Duodenal mucosa (tissue), 2 donors: ENCODE data around the gene CTSE.

Experiments used
- H3K27ac ChIP-seq: one replicate; pipeline ENCODE4 v1.7.0; 2013; ENCODE audit warnings: low read depth, low read length
- H3K27me3 ChIP-seq, 2 donors: one replicate each; pipeline ENCODE4 v1.7.0; 2013; ENCODE audit warnings: low read length in 2 of 2, control low read depth in 1 of 2; ENCODE audit not compliant: insufficient read depth in 2 of 2, control insufficient read depth in 1 of 2
- H3K36me3 ChIP-seq, 2 donors: one replicate each; pipeline ENCODE4 v1.7.0; 2013; ENCODE audit warnings: low read length in 2 of 2, control low read depth in 1 of 2; ENCODE audit not compliant: insufficient read depth in 2 of 2, control insufficient read depth in 1 of 2
- H3K4me1 ChIP-seq, 2 donors: one replicate each; pipeline ENCODE4 v1.7.0; 2013; ENCODE audit warnings: low read length in 2 of 2, control low read depth in 1 of 2; ENCODE audit not compliant: insufficient read depth in 2 of 2, control insufficient read depth in 1 of 2
- H3K4me3 ChIP-seq, 2 donors: one replicate each; pipeline ENCODE4 v1.7.0; 2013; ENCODE audit warnings: low read length in 2 of 2, low read depth in 1 of 2
- H3K9ac ChIP-seq, 2 donors: one replicate each; pipeline ENCODE4 v1.7.0; 2013; ENCODE audit warnings: low read length in 2 of 2, low read depth in 1 of 2
- H3K9me3 ChIP-seq, 2 donors: one replicate each; pipeline ENCODE4 v1.7.0; 2013; ENCODE audit warnings: low read length in 2 of 2, control low read depth in 1 of 2; ENCODE audit not compliant: control insufficient read depth in 1 of 2

Gene CTSE

DNA sequence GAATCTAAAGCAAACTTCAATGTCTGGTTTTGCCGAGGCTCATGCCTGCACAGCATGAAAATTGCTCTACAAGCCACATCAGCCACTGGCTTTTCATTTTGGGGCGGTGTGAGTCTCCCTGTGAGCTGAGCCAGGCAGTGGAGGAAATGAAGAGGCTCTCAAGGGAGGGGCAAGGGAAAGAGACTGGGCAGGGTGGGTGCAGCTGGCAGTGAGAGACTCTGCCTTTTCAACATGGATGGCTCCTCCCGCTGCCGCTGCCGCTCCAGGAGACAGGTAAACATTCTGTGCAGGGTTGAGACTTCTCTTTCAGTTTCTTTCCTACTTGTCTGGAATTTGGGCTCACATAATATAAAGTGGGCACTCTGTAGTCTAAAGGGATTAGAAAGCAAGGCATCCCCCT is 11.3 kb upstream of the CTSE start:
- no peak overlapping the region for H3K27ac ChIP-seq
- H3K4me3 ChIP-seq: peak overlapping the region; percentile 37 to 48
- peaks cover 4 to 7% of the 10 kb centered on the region in 2 donors for H3K27me3 ChIP-seq
- H3K9me3 ChIP-seq: no peaks in the 10 kb centered on the region
- H3K9ac ChIP-seq: peak overlapping the region; percentile 19 to 49
- peaks cover 14 to 20% of the 10 kb centered on the region in 2 donors for H3K4me1 ChIP-seq
- no peaks in the 10 kb centered on the region for H3K36me3 ChIP-seq

DNA sequence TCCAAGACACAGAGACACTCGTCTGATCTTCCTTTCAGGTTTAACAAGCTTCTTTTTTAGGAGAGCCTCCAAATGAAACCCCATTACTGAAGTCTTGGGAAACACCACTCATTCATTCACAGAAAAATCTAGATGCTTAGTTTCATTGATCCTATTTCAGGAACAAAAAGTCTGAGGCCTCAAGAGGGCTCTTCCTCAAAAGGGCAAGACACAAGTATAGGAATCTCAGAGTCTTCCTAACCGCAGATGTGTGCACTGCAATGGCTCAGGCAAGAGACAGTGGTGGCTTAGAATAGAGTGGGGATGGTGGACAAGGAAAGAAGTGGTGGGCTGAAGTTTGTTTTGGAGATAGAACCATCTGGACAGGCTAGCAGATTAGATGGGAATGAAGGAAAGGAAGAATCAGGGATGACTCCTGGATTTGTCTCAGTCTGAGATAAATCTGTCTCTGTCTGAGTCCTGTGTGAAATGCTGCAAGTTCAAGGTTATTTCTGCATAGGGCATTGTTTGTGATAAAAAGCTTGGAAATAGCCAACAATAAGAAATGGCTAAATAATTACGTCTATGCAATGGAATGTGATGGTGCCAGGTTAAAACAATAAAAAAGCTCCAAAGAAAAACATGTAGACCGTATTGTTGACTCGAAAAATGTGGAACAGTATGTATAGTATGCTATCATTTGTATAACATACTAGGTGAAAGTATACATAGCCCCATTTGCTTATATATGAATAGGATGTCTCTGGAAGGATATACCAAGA is 8.9 kb upstream of the CTSE start:
- no peak overlapping the region for H3K9ac ChIP-seq
- no peaks in the 10 kb centered on the region for H3K9me3 ChIP-seq
- H3K27ac ChIP-seq: no peak overlapping the region
- no peak overlapping the region for H3K4me3 ChIP-seq
- peaks cover 0 to 4% of the 10 kb centered on the region in 2 donors for H3K27me3 ChIP-seq
- H3K4me1 ChIP-seq: peaks cover 10 to 20% of the 10 kb centered on the region in 2 donors
- H3K36me3 ChIP-seq: no peaks in the 10 kb centered on the region

DNA sequence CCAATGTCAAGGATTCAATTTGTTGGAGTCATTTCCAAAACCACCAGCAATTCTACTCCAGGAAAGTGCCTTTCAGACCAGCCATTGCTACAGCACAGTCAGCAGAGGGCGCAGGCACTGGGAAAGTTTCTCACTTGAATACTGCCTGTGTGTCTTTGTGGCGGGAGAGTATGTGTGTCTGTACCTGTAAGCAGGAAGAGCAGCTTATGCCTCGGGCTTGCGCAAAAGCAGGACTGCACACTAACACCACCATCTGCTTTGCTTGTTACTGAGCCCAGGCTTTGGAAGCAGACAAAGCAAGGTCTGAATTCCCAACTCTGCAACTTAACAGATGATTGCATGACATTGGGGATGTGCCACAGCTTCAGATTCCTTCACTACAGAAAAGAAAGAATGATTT is 7.0 kb upstream of the CTSE start:
- Histone ChIP-seq H3K9ac (no peak overlapping the region), H3K36me3 (no peaks in the 10 kb centered on the region), H3K27ac (no peak overlapping the region), H3K4me1 (peaks cover 10 to 14% of the 10 kb centered on the region in 2 donors), H3K27me3 (peaks cover 0 to 4% of the 10 kb centered on the region in 2 donors), H3K9me3 (no peaks in the 10 kb centered on the region), H3K4me3 (no peak overlapping the region)

DNA sequence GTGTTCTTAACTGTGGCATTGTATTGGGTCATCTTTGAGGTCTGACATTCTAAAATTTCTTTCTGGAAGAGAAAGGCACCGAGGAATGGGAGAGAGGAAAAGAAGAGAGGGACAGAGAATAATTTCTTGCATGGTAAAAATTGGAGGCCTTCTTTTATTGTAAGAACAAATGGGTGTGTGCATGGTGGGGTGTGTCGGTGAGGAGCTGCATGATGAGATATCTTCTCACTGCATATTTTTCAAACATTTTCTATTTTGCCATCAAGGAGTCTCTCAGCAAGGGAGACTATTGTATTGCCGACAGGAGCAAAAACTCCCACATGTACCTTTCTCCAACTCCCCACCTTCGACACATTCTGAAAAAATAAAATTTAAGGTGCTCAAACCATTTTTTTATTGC is 6.5 kb upstream of the CTSE start:
- H3K27ac ChIP-seq: no peak overlapping the region
- no peaks in the 10 kb centered on the region for H3K36me3 ChIP-seq
- no peaks in the 10 kb centered on the region for H3K9me3 ChIP-seq
- peaks cover 10 to 14% of the 10 kb centered on the region in 2 donors for H3K4me1 ChIP-seq
- H3K4me3 ChIP-seq: no peak overlapping the region
- peaks cover 0 to 4% of the 10 kb centered on the region in 2 donors for H3K27me3 ChIP-seq
- H3K9ac ChIP-seq: no peak overlapping the region

DNA sequence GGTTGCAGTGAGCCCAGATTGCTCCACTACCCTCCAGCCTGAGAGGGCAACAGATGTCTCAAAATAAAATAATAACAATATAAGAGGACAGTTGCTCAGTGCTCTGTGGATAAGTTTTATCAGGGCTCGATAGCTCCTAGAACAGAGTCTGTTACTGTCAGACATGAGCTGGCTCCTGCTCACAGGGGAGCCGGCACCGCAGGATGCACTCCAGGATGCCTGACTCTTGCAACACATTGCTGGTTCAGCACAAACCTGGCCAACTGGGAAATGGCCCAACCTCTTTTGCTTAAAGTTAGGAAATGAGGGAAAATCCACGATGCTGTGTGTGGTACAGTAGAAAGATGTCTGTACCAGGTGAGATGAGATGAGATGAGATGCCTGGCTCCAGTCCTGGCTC is 5.8 kb upstream of the CTSE start:
- Histone ChIP-seq H3K27me3 (no peaks in the 10 kb centered on the region), H3K9ac (no peak overlapping the region), H3K27ac (no peak overlapping the region), H3K36me3 (no peaks in the 10 kb centered on the region), H3K4me3 (no peak overlapping the region), H3K4me1 (peaks cover 5 to 11% of the 10 kb centered on the region in 2 donors), H3K9me3 (no peaks in the 10 kb centered on the region)

DNA sequence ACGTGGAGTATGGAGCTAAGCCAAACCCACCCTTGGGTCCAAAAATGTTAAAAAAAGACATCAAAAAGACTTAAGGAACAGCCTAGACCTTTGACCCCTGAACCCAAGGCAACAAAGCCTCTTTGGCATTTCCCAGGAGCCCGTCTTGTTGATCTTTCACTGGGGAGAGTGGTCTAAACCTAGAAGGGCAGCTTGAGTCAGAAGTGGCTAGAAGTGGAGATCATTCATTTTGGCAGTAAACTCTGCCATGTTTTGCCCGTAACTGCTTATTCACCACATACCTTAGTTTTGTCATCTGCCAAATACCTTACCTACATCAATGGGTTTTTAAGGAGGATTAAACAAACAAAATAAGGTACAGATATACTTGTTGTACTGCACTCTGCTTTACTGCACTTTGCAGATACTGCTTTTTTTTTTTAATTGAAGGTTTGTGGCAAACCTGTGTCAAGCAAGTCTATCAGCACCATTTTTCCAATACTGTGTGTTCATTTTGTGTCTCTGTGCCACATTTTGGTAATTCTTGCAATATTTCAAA is 1.7 kb upstream of the CTSE start:
- Histone ChIP-seq H3K4me1 (peaks cover 24 to 29% of the 10 kb centered on the region in 2 donors), H3K36me3 (no peaks in the 10 kb centered on the region), H3K27me3 (no peaks in the 10 kb centered on the region), H3K4me3 (no peak overlapping the region), H3K27ac (no peak overlapping the region), H3K9ac (no peak overlapping the region), H3K9me3 (no peaks in the 10 kb centered on the region)

DNA sequence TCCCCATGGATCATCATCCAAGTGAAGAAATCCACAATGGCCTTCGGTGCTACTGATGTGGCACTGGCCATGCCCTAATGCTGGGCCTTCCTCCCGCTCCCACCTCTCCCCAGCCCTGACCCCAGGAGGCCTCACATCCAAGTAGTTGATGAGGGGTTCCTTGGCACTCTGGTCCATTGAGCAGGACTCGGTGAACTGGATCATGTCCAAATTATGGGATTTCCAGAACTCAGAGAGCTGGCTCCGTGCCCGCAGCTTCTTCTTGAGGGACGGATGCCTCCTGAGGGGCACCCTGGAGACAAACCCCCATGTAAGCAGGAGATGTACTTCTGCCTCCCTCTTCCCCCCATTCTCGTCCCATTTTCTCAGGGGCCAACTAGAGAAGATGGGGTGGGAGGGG is 929 bp downstream of the CTSE start:
- no peak overlapping the region for H3K9ac ChIP-seq
- H3K4me1 ChIP-seq: peaks cover 24 to 32% of the 10 kb centered on the region in 2 donors
- peak overlapping the region; percentile 9 to 46 for H3K4me3 ChIP-seq
- H3K27me3 ChIP-seq: no peaks in the 10 kb centered on the region
- H3K36me3 ChIP-seq: no peaks in the 10 kb centered on the region
- H3K9me3 ChIP-seq: no peaks in the 10 kb centered on the region
- no peak overlapping the region for H3K27ac ChIP-seq

DNA sequence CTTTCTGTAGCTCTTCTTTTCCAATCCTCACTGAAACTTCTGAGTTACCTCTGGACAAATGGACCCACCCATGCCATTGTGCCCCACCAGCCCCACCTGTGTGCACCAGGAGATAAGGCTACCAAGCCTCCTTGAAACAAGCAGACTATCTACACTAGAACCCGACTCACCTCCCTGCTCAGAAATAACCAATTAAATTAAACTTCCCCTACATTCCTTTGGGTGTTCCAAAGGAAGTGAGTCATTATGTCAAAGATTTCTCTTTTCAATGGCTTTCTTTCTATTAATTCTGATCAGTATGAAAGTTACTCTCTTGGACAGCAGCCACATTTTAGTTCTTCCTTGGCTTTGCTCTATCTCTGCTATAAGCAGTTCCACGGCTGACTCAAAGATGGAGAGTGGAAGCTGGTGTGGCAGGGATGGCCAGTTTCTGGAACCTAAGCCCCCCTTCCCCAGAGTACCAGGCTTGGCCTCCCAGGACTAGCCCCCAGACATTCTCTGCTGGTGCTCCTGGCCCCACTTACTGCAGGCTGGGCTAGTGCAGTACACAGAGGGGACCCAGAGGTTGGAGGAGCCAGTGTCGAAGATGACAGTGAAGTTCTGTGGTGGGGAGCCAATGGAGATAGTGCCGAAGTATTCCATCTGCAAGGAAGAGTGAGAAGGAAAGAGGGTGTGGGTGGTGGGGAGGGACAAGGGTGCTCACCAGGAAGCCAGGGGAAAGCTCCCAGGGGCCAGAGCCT is 1.9 kb downstream of the CTSE start:
- H3K27me3 ChIP-seq: no peaks in the 10 kb centered on the region
- no peak overlapping the region for H3K9ac ChIP-seq

DNA sequence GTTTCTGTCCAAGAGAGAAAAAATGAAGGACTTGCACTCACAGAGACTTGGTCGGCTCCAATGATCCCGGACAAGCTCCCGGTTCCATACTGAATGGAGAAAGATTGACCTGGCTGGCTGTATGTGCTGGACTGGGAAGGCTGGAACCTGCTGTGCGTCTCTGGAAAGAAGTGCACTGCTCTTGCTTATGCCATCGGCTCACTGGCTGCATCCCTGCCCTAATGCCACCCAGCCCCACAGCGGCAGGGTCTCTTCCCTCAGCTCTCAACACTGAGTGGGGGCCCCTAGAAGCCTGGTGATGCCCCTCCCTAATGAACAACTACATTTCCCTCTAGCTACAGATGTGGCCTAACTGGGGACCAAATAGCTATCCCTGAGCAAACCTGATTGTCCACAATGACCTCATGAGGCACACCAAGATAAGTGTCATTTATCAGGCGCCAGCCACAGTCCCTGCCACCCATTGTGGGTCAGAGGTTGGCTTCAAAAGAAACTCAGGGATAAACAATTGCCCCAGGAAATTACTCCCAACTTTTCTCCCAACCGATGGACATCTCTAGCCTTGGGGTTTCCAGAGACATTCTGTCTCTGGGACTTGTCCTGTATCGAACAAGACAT is 2.6 kb downstream of the CTSE start:
- peak overlapping the region in 1 of 2 donors; percentile 46 for H3K4me3 ChIP-seq
- H3K36me3 ChIP-seq: no peaks in the 10 kb centered on the region
- peak overlapping the region; percentile 2 for H3K27ac ChIP-seq
- H3K4me1 ChIP-seq: peaks cover 24 to 32% of the 10 kb centered on the region in 2 donors
- no peaks in the 10 kb centered on the region for H3K9me3 ChIP-seq
- H3K9ac ChIP-seq: no peak overlapping the region
- no peaks in the 10 kb centered on the region for H3K27me3 ChIP-seq

More for the DNA sequence above, 1.9 kb downstream of the CTSE start:
- no peaks in the 10 kb centered on the region for H3K36me3 ChIP-seq
- H3K4me3 ChIP-seq: peak overlapping the region; percentile 9 to 46
- H3K27ac ChIP-seq: peak overlapping the region; percentile 2
- peaks cover 24 to 32% of the 10 kb centered on the region in 2 donors for H3K4me1 ChIP-seq
- H3K9me3 ChIP-seq: no peaks in the 10 kb centered on the region
